LNCAP (cell line): Measurements from ENCODE around the gene CREB3.

Experiments
- TF ChIP-seq, protein P1 (sequence below): fragments of 450-650 bp; IDR thresholded peaks from 2 replicates; pipeline ENCODE4 v1.5.1; 2017; ENCODE audit warnings: mild to moderate bottlenecking

CREB3 gene

DNA sequence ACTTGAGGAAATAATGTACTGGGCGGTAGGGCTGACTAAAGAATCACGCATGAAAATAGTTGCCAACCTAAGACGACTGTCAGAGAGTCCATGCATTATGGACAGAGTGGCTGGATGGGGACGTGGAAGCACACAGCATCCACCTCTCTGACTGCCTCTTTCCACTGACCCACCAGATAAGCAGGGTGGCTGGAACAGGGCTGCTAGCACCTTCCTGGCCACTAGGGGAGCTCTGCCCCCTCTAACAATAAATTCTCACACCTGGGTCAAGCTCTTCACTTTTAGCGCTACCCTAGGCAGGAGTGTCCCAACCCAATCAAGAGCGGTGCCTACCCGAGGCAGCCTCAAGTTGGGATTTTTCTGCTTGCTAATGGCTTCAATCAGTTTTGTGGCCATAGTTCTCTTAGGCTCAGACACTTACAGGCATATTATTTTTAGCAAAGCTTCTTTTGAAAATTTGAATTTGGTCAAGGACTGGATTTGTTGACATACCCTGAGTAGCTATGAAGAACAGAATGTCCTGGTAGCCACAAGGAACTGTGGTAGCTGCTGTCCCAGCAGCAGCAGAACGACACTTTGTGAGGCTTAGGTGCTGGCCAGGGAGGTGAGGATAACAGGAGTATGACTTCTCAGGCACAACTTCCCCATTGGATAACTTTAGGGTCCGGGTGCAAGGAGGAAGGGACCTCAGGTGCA, 35.8 kb upstream of the CREB3 start:
- TF ChIP-seq, protein P1, sequence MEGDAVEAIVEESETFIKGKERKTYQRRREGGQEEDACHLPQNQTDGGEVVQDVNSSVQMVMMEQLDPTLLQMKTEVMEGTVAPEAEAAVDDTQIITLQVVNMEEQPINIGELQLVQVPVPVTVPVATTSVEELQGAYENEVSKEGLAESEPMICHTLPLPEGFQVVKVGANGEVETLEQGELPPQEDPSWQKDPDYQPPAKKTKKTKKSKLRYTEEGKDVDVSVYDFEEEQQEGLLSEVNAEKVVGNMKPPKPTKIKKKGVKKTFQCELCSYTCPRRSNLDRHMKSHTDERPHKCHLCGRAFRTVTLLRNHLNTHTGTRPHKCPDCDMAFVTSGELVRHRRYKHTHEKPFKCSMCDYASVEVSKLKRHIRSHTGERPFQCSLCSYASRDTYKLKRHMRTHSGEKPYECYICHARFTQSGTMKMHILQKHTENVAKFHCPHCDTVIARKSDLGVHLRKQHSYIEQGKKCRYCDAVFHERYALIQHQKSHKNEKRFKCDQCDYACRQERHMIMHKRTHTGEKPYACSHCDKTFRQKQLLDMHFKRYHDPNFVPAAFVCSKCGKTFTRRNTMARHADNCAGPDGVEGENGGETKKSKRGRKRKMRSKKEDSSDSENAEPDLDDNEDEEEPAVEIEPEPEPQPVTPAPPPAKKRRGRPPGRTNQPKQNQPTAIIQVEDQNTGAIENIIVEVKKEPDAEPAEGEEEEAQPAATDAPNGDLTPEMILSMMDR = peak; percentile 95

DNA sequence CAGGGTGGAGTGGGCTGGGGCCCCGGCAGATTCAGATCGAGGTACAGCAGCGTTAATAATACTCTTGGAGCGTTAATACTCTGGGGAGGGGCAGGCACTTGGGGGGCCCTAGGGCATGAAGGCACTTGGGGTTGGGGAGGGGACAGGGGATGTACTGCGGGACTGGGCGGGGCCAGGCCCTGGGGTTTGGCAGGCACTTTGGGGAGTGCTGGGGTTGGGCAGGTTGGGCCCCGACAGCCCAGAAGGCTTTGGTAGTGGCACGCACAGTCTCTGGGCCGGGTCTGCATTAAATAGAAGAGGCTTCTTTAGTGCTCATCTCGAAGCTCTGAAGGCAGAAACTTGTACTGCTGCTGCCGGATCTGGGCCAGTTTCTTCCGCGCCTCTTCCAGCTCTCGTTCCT, 35.0 kb upstream of the CREB3 start:
- TF ChIP-seq, protein P1 = no peak

DNA sequence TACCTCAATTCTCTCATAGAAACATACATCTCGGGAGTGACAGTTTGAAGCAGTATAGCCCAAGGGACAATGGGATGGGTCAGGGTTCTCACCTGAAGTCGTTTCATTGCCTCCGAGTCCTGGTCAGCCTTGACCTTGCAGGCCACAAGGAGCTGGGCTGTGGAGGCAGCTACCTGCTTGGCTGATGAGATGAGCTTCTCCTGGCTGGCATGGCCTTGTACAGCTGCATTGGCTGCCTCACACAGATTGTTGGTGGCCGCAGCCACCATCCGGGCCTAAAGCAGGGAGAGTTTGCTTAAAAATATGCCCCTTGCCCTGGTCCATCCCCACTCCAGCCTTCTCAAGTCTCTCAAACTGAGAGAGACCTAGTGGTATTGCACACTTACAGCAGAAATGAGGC, 34.2 kb upstream of the CREB3 start:
- TF ChIP-seq, protein P1 = no peak

DNA sequence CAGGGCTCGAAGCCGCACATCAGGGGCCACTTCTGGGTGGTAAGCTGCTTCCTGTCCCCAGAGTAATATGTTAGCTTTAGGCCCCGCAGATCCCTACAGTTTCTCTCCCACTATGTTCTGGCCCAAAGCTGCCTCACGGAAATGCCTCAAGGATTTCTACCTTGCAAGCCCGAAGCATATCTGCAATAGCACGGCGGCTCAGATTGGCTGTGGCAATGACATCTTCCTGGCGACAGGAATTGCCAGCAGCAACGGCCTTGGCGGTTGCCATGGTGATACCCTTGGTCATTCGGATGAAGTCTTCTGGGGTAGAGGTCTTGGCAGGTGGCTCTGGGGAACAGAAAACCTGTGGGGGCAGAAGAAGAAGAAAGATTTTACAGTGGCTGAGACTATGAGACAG, 32.4 kb upstream of the CREB3 start:
- TF ChIP-seq, protein P1 = no peak

DNA sequence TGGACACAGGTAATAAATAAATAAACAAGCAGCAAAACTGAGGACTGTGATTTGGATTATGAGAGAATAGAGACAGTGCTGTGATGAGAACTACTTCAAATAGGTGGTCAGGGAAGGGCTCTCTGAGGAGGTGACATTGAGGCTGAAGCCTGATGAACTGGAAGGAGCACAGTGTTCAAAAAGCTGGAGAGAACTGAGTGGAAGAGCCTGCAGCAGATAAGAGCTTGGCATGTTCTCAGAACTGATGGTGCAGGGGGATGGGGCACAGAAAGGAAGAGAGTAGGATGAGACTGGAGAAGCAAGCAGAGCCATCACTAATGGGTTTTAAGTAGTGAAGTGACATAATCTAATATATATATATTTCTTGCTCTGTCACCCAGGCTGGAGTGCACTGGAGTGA, 31.5 kb upstream of the CREB3 start:
- TF ChIP-seq, protein P1 = no peak

DNA sequence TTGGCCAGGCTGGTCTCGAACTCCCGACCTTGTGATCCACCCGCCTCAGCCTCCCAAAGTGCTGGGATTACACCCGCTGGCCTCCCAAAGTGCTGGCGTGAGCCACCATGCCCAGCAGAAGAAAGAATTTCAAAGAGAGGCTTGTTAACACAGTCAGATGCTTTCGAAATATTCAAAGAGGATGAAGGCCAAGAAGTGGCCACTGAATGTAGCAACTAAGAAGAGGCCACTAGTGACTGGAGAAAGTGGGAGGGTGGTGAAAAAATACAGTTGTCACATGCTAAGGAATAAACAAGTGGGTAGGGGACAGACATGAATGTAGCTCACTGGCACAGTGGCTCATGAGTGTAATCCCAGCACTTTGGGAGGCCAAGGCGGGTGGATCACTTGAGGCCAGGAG, 29.8 kb upstream of the CREB3 start:
- TF ChIP-seq, protein P1 = no peak

DNA sequence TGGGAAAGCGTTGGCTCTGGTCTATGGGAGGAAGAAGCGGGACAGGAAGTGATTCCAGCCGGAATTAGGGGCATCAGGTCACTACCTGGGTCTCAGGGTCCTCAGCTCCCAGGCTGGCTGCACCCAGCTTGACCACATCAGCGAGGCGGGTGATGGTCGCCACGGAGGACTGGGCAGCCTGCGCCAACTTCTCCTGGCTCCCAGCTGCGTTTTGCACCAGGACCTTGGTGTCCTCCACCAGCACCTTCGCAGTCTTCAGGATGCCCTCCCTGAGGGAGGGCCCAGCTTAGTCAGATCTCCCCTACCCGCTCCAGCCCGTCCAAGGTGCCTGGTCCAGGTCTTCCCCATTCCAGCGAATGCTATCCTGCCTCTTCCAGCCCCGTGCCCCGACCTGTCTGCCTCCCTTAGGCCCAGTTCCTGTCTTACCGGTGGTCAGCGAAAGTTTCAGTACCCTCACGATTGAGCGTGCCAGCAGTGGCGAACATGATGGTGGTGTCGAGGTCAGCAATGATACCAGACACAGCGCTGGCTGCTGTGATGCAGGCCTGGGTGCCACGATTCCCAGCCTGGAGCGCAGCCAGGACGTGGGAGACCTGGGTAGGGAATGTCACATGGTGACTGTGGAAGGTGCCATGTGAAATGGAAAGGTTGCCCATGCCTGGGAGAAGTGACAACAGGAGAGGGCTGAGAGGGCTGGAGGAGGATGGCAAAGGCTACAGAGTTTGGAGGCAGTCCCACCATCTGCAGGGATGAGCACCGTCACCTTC, 28.4 kb upstream of the CREB3 start:
- TF ChIP-seq, protein P1 = no peak
